HG02678 (cell line): ENCODE measurements around the gene TMEM131L.

Experiments used
- ATAC-seq: cut with Tn5 transposase; IDR thresholded peaks from one replicate; pipeline ENCODE4 v1.9.1; 2021; ENCODE audit warnings: mild to moderate bottlenecking, moderate library complexity; ENCODE audit not compliant: unreplicated experiment

TMEM131L gene

DNA sequence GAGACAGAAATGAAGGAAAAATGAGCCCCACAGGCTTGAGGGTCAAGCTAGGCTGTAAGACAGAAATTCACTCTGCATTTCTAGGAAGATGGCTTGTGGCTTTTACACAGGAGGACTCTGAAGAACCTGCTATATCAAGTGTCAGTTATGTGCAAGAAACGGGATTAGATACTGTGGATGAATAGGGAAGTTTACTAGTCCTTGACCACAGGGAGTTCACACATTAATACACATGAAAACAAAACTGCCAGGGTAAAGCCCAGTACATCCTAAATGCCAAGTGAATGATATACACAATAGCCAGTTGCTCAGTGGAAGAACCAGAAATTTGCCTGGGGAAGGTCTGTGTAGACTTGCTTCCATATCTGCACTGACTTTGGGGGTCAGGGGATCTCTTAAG, 53.5 kb downstream of the TMEM131L start:
- no peak for ATAC-seq

DNA sequence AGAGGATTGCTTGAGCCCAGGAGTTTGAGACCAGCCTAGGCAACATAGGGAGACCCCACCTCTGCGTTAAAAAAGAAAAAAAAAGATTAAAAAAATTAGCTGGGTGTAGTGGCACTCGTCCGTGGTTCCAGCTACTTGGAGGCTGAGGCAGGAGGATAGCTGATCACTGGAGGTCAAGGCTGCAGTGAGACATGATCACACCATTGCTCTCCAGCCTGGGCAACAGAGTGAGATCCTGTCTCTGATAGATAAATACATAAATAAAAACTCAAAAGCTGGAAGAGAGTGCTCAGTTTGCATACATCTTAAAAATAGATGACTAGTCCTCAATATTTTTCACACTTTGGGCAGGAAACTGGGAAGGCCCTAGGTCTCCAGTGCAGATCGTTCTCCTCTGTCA, 54.1 kb downstream of the TMEM131L start:
- no peak for ATAC-seq

DNA sequence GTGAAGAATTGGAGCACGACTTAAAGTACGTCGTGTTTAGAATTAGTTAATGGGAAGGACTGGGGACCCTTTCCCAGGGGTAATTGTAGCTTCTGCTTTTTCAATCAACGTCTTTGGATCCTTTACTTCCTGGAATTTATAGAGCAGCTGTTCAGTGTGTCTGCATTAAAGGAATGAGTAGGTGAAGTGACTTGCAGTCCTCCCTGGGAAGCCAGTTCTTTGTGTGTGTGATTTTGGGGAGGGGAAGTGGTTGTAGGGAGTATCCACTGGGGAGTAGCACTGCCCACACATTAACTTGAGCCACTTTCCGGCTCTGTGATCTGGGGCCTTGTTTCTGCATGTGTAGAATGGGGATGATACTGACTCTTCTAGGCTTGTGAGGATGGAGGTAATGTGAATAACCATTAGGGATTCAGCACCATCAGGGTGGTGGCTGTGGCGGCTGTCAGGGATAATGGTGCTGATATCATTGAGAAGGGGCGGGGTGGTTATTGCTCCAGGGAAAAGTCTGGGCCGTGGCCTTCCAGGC, 54.7 kb downstream of the TMEM131L start:
- ATAC-seq = peak; percentile 35

DNA sequence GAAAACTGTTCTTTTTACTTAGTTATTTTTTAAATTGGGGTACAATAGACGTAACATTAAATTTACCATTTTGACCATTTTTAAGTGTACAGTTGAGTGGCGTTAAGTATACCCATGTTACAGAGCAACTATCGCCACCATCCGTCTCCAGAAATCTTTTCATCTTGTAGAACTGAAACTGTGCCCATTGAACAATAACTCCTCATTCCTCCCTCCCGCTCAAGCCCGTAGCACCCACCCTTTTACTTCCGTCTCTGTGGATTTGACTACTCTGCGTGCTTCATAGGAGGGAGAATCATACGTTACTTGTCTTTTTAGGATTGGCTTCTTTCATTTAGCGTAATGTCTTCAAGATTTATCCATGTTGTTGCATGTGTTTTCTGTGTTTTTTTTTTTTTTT, 55.3 kb downstream of the TMEM131L start:
- peak; percentile 24 for ATAC-seq

DNA sequence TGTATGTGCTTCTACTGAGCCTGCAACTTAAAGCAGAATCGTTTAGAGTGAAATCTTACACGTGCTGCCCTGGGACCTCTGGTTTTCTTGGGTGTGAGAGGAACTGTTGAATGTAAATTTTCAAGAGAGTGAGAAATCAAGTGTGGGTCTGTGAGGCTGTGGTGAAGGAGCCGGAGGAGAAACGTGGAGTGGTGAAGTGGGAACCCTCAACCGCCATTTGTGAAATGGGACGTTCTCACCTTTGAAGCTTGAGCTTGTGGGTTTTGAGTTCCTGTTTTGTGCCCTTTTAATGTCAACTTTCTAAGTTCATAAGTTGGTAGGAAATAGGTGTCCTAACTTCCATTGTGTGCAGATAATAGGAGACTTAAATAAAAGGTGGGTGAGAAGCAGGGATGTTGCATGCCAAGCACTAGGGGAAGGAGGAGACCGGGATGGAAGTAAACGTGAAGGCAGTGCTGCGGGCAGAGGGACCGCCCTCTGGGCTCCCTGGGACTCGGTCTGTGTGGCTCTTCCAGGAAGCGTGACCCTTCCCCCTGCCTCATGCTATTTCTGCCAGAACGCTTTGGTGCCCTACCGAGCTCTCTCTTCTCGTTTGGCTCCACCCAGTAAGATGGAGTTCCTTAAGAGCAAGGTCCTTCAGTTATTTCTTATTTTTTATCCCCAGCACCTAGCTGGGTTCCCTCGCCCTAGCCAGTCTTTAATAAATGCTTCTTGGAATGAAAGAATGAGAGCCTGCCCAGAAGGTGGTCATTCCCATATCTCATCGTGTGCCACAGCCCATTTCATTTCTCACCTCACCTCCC, 56.0 kb downstream of the TMEM131L start:
- peak; percentile 31 for ATAC-seq

DNA sequence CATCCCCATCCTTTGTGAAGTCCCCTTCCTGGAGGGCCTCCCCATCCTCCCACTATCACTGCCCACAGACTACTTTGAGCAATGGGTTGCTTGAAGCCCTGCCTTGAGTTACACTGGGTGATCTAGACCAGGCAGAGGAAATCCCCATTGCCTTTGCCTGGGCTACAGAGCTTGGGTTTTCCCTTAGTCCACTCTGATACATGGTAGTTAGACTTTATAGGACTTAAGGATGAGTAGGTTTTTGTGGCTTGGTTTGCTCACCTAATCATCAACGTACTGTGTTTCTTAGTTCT, 56.6 kb downstream of the TMEM131L start:
- peak; percentile 63 for ATAC-seq

DNA sequence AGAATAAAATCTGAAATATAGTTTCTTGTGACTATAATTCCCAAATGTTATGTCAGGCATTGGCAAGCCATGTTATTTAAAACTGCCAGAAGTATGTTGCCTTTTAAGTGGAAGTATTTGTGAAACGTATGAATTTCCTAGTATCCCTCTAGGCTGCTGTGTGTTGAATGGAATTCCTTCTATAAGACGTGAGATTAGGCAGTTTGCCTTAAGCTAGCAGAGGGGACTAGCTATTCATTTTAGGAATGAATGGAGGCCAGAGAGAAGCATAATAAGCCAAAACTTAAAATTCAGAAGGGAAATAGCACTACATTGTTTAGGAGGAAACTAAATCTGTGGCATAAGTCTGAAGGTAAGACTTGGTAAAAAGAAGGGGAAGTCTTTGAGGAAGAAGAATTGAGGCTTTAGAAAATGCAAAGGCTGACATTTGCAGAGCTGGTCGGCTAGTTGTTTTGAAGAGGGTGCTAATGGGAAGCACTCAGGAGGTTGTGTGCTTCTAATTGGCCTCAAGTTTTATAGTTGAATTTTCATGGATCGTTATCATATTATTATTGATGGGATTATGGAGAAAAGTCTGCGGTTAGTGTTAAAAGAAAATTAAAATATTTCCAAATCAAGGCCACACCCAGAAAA, 57.1 kb downstream of the TMEM131L start:
- no peak for ATAC-seq

DNA sequence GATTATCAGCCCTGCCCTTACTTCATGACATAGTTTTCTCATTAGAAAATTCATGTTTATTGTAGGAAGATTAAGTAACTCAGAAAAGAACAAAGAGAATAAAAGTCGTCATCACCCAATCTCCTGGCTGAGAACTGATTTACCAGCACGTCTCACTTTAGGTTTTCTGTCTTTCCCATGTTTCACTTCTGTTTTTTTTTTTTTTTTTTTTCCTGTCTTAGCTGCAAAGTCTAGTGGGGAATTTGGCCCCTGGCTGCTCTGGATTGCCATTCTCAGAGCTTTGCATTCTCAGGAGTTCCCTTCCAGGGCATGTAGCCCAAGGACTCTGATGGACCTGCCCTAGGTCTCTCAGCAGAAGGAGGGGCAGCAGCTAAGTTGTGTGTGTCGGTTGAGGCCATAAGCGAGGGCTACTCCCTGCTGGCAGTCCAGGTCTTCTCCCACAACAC, 57.8 kb downstream of the TMEM131L start:
- ATAC-seq = no peak

DNA sequence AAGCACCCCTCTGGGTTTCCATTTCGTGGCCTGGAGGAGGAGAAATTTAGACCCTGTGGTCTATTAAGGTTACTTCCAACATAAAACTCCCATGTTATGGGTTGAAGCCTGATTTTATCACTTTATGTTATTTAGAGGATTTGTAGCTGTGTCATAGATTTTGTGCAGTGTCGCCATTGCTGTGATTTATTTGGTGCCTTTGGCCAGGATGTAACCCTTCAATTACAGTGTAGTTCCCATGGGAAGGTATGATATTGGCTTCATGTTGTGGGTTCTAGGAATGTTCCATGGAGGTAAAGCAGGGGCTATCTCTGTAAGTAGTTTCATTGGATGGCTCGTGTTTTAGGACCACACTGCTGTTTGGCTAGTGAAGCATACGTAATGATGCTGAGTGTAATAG, 58.5 kb downstream of the TMEM131L start:
- ATAC-seq = no peak

DNA sequence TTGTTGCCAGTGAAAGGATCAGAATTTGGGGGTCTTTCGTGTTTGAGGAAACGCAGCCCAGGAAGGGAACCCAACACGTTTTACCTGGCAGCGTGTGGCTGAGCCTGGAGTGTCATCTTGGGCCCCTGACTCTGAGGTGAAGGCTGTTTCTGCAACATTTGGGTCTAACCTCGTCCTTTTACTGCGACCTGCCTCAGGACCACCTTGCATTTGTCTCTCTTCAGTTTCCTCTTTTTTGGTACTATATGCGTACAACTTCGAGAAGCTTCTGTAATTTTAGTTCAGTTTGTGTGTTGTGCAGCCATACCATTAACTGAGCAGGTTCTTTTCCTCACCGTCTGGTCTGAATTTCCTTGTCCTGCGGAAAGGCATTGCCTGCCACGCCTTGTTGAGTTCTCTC, 61.5 kb downstream of the TMEM131L start:
- ATAC-seq = no peak

DNA sequence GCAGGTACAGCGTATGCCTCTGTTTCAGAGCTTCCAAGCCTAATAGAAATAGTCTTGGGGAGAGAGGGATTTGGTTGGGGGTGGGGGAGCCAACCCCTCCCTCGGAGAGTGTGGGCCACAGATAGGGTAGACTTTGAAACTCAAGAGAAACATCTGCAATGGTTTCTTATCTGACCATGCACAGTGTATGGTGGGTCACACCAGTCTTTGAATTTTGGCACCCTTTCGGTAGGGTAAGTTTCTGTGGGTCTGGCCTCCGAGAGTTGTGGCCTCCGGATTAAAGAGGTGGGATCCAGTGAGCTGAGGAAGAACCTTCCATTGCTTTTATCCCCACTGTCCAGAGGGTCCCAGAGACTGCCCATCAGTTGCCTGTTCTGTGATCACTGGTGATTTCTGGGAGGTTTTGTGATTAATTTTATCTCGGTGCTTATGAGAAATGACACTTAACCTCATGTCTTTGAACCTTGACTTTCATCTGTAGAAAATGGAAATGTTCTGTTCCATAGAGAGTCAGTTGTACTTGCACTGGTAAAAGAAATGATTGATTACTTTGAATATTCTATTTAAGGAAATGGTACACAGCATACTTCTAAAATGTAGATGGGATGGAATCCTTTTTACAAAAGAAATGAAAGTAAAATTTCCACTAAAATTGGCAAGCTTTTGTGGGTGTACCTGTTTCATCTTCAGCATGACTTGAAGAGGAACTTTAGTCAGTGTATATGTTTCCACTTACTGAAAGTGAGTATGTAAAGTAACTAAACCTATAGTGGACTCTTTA, 62.7 kb downstream of the TMEM131L start:
- ATAC-seq = peak; percentile 54

DNA sequence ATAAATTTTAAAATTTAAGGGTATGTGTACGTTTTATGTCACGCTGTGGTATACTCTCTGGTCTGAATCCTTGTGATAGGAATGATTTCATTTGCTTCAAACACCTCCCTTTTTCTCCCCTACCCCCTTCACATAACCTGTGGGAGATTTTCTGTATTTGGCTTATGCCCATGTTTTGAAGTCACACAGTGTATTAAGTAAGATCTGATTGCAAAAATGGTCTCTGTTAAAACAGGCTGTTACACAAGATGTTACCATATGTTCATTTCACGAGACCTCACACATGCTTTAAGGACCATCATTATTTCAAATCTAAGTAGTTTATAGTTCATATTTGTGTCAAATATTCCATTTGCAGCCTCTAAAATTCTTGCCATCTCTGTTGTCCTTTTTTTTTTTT, 63.5 kb downstream of the TMEM131L start:
- ATAC-seq = no peak

DNA sequence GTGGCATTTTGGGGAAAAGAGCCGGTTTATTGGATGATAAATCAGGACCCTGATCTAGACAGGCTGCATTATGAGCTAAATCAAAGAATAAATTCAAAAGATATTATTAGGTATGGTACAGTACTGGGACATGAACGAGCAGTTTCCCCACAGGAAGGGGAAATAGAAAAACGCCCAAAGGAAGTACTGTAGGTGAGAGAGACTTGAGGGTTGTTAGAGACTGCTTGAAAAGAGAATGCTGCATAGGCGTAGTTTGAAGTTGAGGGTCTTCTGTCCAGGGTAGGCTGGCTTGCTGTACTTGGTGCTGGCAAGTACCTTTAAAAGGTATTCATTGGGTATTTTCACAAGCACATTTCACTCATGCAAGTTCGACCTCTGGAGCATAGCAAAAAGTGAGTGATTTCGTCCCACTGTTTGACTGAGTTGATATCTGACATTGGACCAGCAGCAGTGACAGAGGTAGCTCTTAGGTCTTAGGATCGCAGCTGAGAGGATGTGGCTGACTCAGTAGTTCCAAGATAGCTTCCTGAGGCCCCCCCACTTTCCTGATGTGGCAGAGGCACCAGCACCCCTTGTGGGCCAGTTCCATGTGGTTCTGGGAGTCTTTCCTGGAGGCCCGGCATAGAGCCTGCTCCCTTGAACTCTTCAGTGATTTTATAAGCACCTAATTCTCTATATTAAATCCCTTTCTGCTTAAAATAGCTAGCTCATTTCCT, 64.3 kb downstream of the TMEM131L start:
- no peak for ATAC-seq

DNA sequence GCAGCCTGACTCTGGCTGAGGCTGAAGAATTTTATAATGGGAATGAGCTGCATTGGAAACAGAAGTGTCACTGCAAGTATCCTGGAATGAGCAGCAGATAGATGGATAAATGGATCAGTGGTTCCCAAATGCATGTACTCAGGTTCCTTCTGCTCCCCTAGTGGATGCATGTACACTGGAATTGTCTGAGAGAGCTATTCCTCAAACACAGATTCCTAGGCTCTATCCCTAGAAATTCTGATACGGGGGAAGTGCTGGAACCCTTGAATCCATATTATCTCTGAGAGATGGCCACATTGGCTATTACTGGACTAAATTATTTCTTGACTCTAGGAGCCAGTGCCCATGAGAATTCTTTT, 64.8 kb downstream of the TMEM131L start:
- ATAC-seq = no peak

DNA sequence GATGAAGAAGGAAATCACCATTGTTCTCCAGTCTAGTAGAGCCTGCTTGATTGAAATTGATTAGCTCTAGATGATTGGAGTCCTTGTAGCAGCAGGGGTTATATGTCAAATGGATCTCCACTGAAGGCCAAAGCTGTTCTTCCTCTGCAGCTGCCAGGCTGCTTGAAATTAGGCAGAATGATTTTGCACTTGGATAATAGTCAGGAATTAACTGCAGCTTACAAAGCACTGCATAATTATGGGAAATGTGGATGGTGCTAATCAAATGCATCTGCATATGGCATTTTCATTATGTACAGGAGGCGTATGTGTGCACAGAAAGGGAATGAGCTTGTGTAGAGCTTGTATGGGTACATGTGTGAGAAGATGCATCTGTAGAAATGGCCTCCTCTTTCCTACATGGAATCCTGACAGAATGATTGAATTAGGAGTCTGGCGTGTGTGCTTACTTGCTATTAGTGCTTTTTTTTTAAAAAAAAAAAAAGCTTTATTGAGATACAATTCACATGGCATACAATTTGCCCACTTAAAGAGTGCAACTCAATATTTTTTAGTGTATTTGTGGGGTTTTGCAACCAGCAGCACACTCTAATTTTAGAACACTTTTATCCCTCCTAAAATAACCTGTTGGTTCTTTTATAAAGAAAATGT, 65.9 kb downstream of the TMEM131L start:
- no peak for ATAC-seq

DNA sequence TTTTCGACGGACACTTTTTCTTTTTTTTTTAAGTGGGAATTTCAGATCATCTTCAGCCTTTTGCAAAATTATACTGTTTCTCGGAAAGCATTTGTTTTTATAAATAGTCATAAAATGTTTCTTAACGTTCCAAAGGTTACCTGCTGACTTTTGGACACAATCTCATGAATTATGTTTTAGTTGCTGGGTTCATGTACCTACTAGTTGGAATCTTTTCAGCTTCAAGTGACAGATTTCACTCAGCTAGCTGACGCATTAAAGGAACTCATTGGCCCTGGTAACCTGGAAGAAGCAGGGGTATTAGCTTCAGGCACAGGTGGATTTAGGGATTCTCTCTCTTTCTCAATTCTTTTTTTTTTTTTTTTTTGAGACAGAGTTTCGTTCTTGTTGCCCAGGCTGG, 66.5 kb downstream of the TMEM131L start:
- ATAC-seq = no peak

DNA sequence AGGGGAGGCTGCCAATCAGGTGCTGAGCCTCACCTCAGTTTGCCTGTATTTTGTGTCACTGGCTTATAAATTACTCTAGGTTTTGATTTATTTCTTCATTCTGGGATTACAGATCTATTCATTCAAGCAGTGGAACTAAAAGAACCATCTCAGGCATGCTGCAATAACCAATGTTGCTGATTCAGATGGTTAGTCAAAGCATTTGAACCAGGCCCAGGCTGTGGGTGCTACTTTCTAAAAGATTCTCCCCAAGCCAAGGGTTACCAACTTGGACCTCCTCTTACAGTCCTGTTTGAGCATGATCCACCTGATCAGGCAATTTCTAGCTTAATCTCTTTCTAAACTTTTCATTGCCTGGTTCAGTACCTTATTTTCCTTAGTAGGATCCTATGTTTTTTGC, 67.2 kb downstream of the TMEM131L start:
- ATAC-seq = no peak

DNA sequence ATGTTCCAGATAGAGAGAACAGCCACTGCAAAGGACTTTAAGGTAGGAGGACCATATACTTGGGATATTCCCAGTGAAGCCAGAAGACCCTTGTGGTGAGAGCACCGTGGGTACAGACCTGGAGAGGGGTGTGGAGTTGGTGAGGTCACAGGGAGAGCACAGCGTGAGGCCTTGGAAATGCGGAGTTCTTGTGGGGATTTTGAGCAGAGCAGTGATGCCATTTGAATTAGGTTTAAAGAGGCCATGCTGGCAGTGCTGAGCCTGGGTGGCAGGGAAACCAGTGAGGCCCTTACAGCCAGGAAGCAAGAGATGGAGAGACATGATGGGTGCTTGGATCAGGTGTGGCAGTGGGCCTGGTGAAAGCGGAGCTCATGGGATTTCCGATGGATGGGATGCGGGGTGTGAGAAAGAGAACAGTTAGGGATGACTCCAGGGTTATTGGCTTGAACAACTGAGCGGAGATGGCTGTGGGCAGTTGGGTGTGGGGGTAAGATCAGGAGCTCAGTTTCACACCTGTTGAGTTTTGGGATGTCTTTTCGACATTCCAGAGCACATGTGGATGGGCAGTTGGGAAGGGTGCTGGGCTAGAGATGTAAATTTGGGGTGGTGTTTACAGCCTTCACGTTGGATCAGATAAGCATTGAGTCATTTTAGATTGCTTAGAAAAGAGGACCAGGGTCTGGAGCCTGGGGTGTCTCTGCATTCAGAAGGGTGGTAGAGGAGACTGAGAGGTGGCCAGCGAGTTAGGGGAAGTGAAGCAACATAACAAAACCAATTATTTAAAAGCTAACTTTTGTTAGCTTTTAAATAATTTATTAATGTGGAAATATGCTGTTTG, 68.9 kb downstream of the TMEM131L start:
- no peak for ATAC-seq

DNA sequence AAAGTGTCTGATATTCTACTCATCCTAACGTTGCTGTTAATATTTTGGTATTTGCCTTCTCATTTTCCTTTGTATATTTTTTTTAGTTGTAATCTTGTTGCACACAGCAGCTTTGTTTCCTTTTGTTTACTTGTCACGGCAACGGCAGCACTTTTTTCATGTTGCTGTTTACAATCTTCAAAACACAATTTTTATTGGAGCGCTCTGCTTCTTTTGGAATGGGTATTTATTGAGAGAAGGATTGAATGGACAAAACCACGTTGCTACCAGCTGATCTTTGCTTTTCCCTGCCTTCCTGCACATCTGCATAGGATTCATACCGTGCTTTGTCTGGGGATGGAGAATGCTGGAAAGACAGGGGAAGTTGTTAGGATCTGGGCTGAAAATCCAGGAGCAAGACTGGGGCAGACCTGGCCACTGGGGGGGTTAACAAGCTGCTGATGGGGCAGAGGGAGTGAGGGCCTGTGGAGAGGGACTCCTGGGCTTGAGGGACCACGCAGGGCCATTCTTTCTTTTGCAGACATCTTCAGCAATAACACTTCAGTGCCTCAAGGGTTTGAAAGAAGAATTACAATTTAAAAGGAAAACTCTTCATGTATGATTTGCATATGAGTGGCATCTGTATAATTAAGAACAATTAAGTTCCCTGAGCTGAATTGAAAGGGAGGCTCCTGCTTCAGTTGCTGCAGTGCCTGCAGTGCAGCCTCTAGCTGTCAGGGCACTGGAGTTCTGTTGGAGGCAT, 69.8 kb downstream of the TMEM131L start:
- no peak for ATAC-seq
